ENCODE data around the gene GNPTG.

GRCh38 chr16:1375298-1375640 is 23.5 kb downstream of the GNPTG start:
- TF ChIP-seq POLR2A (IDR thresholded peaks at IDR 0.05; ENCODE audit: control extremely low read depth in 1 of 2, low read depth in 2 of 2, low read length in 2 of 2), result no peak
- TF ChIP-seq CEBPB (IDR thresholded peaks at IDR 0.05; ENCODE audit: low read depth, low read length), result no peak
- no peak for TF ChIP-seq YY1 (IDR thresholded peaks at IDR 0.05; ENCODE audit: low read depth, low read length)
- TF ChIP-seq EZH2 (IDR thresholded peaks at IDR 0.05; ENCODE audit: low read depth, low read length, severe bottlenecking), result no peak
- TF ChIP-seq TAF1 (IDR thresholded peaks at IDR 0.05; ENCODE audit: low read depth, low read length), result no peak
- TF ChIP-seq, protein P1, sequence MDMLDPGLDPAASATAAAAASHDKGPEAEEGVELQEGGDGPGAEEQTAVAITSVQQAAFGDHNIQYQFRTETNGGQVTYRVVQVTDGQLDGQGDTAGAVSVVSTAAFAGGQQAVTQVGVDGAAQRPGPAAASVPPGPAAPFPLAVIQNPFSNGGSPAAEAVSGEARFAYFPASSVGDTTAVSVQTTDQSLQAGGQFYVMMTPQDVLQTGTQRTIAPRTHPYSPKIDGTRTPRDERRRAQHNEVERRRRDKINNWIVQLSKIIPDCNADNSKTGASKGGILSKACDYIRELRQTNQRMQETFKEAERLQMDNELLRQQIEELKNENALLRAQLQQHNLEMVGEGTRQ (IDR thresholded peaks at IDR 0.05; ENCODE audit: low read length), result no peak
- no peak for TF ChIP-seq KDM1A (IDR thresholded peaks at IDR 0.05; ENCODE audit: borderline replicate concordance, low read length)
- TF ChIP-seq SP2 (IDR thresholded peaks at IDR 0.05; ENCODE audit: low read length), result no peak
- no peak for TF ChIP-seq CTCF (IDR thresholded peaks at IDR 0.05; ENCODE audit: control extremely low read depth in 1 of 3, insufficient read depth in 1 of 3, low read depth in 1 of 3, low read length in 3 of 3)
- TF ChIP-seq RAD21 (IDR thresholded peaks at IDR 0.05 in 1 of 2, conservative IDR thresholded peaks at IDR 0.05 in 1 of 2; ENCODE audit: low read depth in 2 of 2, low read length in 2 of 2), result no peak
- TF ChIP-seq MAX (IDR thresholded peaks at IDR 0.05), result no peak
- TF ChIP-seq GTF2F1 (IDR thresholded peaks at IDR 0.05; ENCODE audit: borderline replicate concordance, low read depth, low read length), result no peak
- TF ChIP-seq SIX5 (IDR thresholded peaks at IDR 0.05; ENCODE audit: low read depth, low read length), result no peak
- TF ChIP-seq BACH1 (IDR thresholded peaks at IDR 0.05; ENCODE audit: low read length), result no peak
